OCI-LY7 (cell line): ENCODE measurements around the gene RGS17. TPM values are rescaled to one million over a fixed set of nuclear protein-coding genes. Genes with fewer than 3 reads are reported as not detected.

Experiments
- BruUV-seq: library from RNA; stranded (reverse); fragments of 400-500 nt; replicated peaks from 2 replicates; lab custom pipeline; 2021; lab: Mats Ljungman, UMichigan
- CTCF ChIA-PET: fragments of 300-600 bp; sonication (Branson Sonifier 250); formaldehyde crosslinking; loops from one replicate; lab custom pipeline; 2022; ENCODE audit warnings: antibody characterized with exemption; ENCODE audit not compliant: unreplicated experiment; lab: Charles Lee
- POLR2A ChIA-PET: fragments of 300-600 bp; sonication (Branson Sonifier 250); formaldehyde crosslinking; loops from one replicate; lab custom pipeline; 2022; ENCODE audit warnings: antibody characterized with exemption; lab: Charles Lee
- DNase-seq: peaks from one replicate; pipeline ENCODE4 v3.0.0-alpha.2; 2015; ENCODE audit warnings: low spot score
- H2AFZ ChIP-seq: fragments of 200-600 bp; sonication (generic), shearing (Covaris generic); 2 replicates; pipeline ENCODE4 v1.6.1; 2014; ENCODE audit warnings: mild to moderate bottlenecking, antibody characterized with exemption, low read length, moderate library complexity
- H3K27ac ChIP-seq: fragments of 200-600 bp; sonication (generic); 2 replicates; pipeline ENCODE4 v1.5.1; 2014; ENCODE audit warnings: mixed run types, low read depth, mild to moderate bottlenecking, moderate library complexity, low read length, inconsistent platforms; ENCODE audit not compliant: poor library complexity, severe bottlenecking
- H3K36me3 ChIP-seq: fragments of 200-600 bp; sonication (generic); 2 replicates; pipeline ENCODE4 v1.6.1; 2014; ENCODE audit warnings: mild to moderate bottlenecking, antibody characterized with exemption, low read length, moderate library complexity, mixed read lengths; ENCODE audit not compliant: insufficient read depth
- H3K4me1 ChIP-seq: fragments of 200-600 bp; sonication (generic); 2 replicates; pipeline ENCODE4 v1.5.1; 2014; ENCODE audit warnings: mild to moderate bottlenecking, low read length; ENCODE audit not compliant: insufficient read depth, poor library complexity, severe bottlenecking
- H3K4me2 ChIP-seq: fragments of 200-600 bp; sonication (generic); 2 replicates; pipeline ENCODE4 v1.6.1; 2014; ENCODE audit warnings: mild to moderate bottlenecking, low read length
- H3K4me3 ChIP-seq: fragments of 200-600 bp; sonication (generic); 2 replicates; pipeline ENCODE4 v1.5.1; 2014; ENCODE audit warnings: mild to moderate bottlenecking, low read depth, low read length; ENCODE audit not compliant: poor library complexity, severe bottlenecking
- H3K79me2 ChIP-seq: fragments of 200-600 bp; sonication (generic); 2 replicates; pipeline ENCODE4 v1.6.1; 2016; ENCODE audit warnings: low read depth, mild to moderate bottlenecking, low read length, moderate library complexity, mixed read lengths; ENCODE audit not compliant: insufficient read depth
- H3K9me2 ChIP-seq: fragments of 200-600 bp; sonication (generic); 2 replicates; pipeline ENCODE4 v1.6.1; 2016; ENCODE audit warnings: mild to moderate bottlenecking, low read length, mixed read lengths; ENCODE audit not compliant: insufficient read depth
- H3K9me3 ChIP-seq: fragments of 200-600 bp; sonication (generic); 2 replicates; pipeline ENCODE4 v1.6.1; 2014; ENCODE audit warnings: mild to moderate bottlenecking, mixed run types, low read length, mixed read lengths
- H4K20me1 ChIP-seq: fragments of 200-600 bp; sonication (generic); 2 replicates; pipeline ENCODE4 v1.6.1; 2014; ENCODE audit warnings: mild to moderate bottlenecking, antibody characterized with exemption, low read length, moderate library complexity, mixed read lengths; ENCODE audit not compliant: insufficient read depth
- EZH2phosphoT487 ChIP-seq: fragments of 200-600 bp; sonication (generic); IDR thresholded peaks from 2 replicates; pipeline ENCODE4 v1.6.1; 2018; ENCODE audit warnings: low read depth, borderline replicate concordance, mild to moderate bottlenecking, mixed run types, antibody characterized with exemption, low read length, moderate library complexity, mixed read lengths
- intact Hi-C: fragments of 100-400 bp; cut with micrococcal nuclease; formaldehyde crosslinking; loops from one replicate; pipeline ENCODE4 v1.10.0; 2022; ENCODE audit not compliant: unreplicated experiment
- total RNA-seq, 2 experiments: library from RNA; depleted of rRNA in 1 of 2; stranded (reverse); fragments of >200 nt in 1 of 2; shearing (Covaris generic) in 1 of 2; gene quantifications; 2 replicates each; pipeline ENCODE4 v1.2.3, GENCODE V29; 2014 to 2022
- TF ChIP-seq, protein P1 (sequence below): fragments of 200-600 bp; sonication (generic); conservative IDR thresholded peaks from 2 replicates; pipeline ENCODE4 v1.5.1; 2014; ENCODE audit warnings: mild to moderate bottlenecking, antibody characterized with exemption, low read length, moderate library complexity, mixed read lengths

The RGS17 gene
- total RNA-seq, 2 experiments from 2014 or later: not detected

DNA sequence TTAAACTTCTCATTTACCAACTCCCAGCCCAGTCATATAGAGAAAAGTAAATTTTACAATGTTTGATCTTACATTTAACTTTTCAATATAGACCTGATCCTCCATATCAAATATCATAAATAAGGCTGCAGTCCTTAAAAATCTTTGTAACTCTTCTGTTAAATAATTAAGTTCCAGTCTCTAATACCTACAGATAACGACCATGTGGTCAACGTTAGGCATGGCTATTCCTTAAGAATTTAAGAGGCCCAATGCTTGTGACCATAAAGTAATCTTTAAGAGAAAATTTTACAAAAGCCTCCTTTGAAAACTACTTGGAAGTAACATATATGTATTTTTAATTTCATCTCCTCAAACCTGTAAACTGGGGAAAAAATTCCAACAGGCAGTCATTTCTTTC, 149.9 kb downstream of the RGS17 start:
- Histone ChIP-seq H3K4me3 (peak overlapping the region; percentile 98), H3K79me2 (peaks cover 92% of the 10 kb centered on the region), H3K9me3 (no peaks in the 10 kb centered on the region), H3K4me2 (peak overlapping the region; percentile 85), H4K20me1 (peaks cover 49% of the 10 kb centered on the region), H3K4me1 (peaks cover 59% of the 10 kb centered on the region), H3K9me2 (no peaks in the 10 kb centered on the region), H2AFZ (no peak overlapping the region), H3K36me3 (peaks cover 72% of the 10 kb centered on the region), H3K27ac (peak overlapping the region; percentile 86)
- peak; percentile 16 for DNase-seq
- POLR2A ChIA-PET: interaction anchor here (1.3 kb wide), 1 partner anchor 8 kb away, joined by 3 read pairs; no protein-coding TSS in a partner anchor
- CTCF ChIA-PET: no interaction called here
- intact Hi-C loops: loop anchor here (5.0 kb wide), 3 partner anchors 799 to 1589 kb away; partner anchors contain the start of genes RMND1 and ZBTB2
- TSS peak; percentile 71 for BruUV-seq
- TF ChIP-seq EZH2phosphoT487: no peak
- TF ChIP-seq, protein P1, sequence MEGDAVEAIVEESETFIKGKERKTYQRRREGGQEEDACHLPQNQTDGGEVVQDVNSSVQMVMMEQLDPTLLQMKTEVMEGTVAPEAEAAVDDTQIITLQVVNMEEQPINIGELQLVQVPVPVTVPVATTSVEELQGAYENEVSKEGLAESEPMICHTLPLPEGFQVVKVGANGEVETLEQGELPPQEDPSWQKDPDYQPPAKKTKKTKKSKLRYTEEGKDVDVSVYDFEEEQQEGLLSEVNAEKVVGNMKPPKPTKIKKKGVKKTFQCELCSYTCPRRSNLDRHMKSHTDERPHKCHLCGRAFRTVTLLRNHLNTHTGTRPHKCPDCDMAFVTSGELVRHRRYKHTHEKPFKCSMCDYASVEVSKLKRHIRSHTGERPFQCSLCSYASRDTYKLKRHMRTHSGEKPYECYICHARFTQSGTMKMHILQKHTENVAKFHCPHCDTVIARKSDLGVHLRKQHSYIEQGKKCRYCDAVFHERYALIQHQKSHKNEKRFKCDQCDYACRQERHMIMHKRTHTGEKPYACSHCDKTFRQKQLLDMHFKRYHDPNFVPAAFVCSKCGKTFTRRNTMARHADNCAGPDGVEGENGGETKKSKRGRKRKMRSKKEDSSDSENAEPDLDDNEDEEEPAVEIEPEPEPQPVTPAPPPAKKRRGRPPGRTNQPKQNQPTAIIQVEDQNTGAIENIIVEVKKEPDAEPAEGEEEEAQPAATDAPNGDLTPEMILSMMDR: no peak

DNA sequence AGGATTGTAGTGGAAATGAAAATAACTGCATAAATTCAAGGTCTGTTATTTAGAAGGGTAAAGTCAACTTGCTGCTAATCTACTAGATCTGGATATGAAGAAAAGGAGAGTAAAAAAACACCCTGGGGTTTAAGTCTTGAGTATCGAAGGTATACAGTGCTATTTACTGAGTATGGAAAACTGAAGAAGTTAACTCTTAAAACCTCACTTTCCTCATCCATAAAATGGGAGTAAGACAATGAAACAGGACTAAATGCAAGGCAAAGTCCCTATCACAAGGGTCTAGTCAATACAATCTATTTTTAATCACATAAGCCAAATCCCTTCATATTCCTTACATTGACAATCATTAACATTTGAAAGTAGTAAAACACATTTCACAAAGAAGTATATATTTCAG, 150.4 kb downstream of the RGS17 start:
- peak overlapping the region; percentile 86 for H3K27ac ChIP-seq
- peaks cover 72% of the 10 kb centered on the region for H3K36me3 ChIP-seq
- H3K4me1 ChIP-seq: peaks cover 59% of the 10 kb centered on the region
- no peak for DNase-seq
- TF ChIP-seq EZH2phosphoT487: no peak
- peaks cover 92% of the 10 kb centered on the region for H3K79me2 ChIP-seq
- H2AFZ ChIP-seq: no peak overlapping the region
- no TSS peak for BruUV-seq
- intact Hi-C loops: loop anchor here (5.0 kb wide), 3 partner anchors 798 to 1588 kb away; partner anchors contain the start of genes RMND1 and ZBTB2
- peak overlapping the region; percentile 98 for H3K4me3 ChIP-seq
- peak overlapping the region; percentile 85 for H3K4me2 ChIP-seq
- peaks cover 54% of the 10 kb centered on the region for H4K20me1 ChIP-seq
- H3K9me3 ChIP-seq: no peaks in the 10 kb centered on the region
- ChIA-PET CTCF (no interaction called here), POLR2A (no interaction called here)
- no peaks in the 10 kb centered on the region for H3K9me2 ChIP-seq

DNA sequence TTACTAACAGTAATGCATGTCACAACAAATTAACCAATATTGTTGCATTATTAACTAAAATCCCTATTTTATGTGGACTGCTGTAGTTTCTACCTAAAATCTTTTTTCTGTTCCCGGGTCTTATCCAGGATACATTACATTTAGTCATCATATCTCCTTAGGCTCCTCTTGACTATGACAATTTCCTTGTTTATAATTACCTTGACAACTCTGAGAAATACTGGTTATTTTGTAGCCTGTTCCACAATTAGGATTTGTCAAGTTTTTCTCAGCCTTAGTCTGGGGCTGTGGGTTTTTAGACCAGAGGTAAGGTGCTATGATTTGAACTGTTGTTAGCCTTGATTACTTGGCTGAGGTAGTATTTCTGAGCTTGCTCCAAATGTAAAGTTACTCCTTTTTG, 152.0 kb downstream of the RGS17 start:
- Histone ChIP-seq H3K79me2 (peaks cover 92% of the 10 kb centered on the region), H3K27ac (no peak overlapping the region), H3K36me3 (peaks cover 84% of the 10 kb centered on the region), H2AFZ (no peak overlapping the region), H4K20me1 (peaks cover 68% of the 10 kb centered on the region), H3K4me3 (peak overlapping the region; percentile 98), H3K4me2 (peak overlapping the region; percentile 85), H3K4me1 (peaks cover 65% of the 10 kb centered on the region), H3K9me2 (no peaks in the 10 kb centered on the region), H3K9me3 (no peaks in the 10 kb centered on the region)
- BruUV-seq: no TSS peak
- TF ChIP-seq, protein P1: no peak
- TF ChIP-seq EZH2phosphoT487: no peak
- ChIA-PET CTCF (interaction anchor here (0.6 kb wide), 1 partner anchor 21 kb away, joined by 3 read pairs; no protein-coding TSS in a partner anchor), POLR2A (interaction anchor here (0.9 to 2.5 kb wide), 4 partner anchors 10 to 295 kb away, joined by 3 to 7 read pairs (median 4); no protein-coding TSS in a partner anchor)
- intact Hi-C loops: no loop called here
- no peak for DNase-seq
